ENCODE results near the gene COP1.

Gene COP1

DNA sequence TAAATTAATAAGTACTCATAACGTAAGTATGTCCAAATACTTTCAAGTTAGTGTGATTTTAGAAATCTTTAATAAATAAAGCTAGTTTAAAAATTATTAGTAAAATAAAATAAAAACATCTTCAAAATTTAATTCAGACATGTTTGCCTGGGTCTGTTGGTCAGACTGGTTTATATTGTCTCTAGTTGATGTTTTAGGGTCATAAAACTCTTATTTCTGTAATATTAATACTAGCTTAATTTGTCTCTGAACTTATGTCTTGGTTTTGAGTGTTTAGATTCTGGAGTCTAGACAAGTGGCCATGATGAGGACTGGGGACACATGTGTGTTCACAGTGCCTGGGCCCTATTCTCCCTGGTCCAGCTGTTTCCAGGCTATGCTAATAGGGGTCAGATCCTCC, 279.1 kb downstream of the COP1 start:
- no peak for TF ChIP-seq CSRNP3 (CRISPR knock-in tag; IDR thresholded peaks at IDR 0.05)

DNA sequence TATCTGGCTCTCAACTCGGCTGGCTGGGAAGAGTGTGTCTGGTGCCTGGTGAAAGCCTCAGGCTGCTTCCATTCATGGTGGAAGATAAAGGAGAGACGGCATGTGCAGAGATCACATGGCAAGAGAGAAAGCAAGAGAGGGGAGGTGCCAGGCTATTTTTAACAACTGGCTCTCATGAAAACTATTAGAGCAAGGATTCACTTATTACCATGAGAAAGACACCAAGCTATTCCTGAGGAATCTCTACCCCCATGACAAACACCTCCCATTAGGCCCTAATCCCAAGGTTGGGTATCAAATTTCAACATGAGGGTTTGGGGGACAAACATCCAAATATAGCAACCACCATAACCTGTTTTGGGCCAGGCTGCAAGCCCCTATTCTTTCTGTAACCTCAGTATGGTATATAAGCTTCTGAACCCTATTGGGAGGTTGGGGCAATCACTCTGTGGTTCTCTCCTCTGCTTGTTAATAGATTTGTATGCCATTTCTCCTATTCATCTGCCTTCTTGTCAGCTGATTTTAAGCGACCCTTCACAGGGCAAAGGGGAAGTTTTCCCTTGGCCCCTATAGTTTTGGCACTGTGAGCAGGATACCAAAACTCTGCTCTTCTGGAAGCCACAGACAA, 284.7 kb downstream of the COP1 start:
- ATAC-seq = peak; percentile 39; the same call in 2 of the 3 replicates
- TF ChIP-seq, protein P1, sequence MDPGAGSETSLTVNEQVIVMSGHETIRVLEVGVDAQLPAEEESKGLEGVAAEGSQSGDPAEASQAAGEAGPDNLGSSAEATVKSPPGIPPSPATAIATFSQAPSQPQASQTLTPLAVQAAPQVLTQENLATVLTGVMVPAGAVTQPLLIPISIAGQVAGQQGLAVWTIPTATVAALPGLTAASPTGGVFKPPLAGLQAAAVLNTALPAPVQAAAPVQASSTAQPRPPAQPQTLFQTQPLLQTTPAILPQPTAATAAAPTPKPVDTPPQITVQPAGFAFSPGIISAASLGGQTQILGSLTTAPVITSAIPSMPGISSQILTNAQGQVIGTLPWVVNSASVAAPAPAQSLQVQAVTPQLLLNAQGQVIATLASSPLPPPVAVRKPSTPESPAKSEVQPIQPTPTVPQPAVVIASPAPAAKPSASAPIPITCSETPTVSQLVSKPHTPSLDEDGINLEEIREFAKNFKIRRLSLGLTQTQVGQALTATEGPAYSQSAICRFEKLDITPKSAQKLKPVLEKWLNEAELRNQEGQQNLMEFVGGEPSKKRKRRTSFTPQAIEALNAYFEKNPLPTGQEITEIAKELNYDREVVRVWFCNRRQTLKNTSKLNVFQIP (CRISPR knock-in tag; IDR thresholded peaks at IDR 0.05; ENCODE audit: borderline replicate concordance, low read depth) = no peak
- TF ChIP-seq ZFP3 (CRISPR knock-in tag; IDR thresholded peaks at IDR 0.05) (no peak), RARB (CRISPR knock-in tag; IDR thresholded peaks at IDR 0.05) (no peak), TCF4 (CRISPR knock-in tag; IDR thresholded peaks at IDR 0.05; ENCODE audit: borderline replicate concordance) (no peak), ZNF70 (CRISPR knock-in tag; IDR thresholded peaks at IDR 0.05) (no peak), PPARA (CRISPR knock-in tag; IDR thresholded peaks at IDR 0.05; ENCODE audit: borderline replicate concordance) (no peak), CSDC2 (CRISPR knock-in tag; IDR thresholded peaks at IDR 0.05) (no peak), PATZ1 (CRISPR knock-in tag; IDR thresholded peaks at IDR 0.05; ENCODE audit: borderline replicate concordance) (no peak)

More for the DNA sequence above, 279.1 kb downstream of the COP1 start:
- ATAC-seq = no peak

GRCh38 chr1:175920381-175920780, 286.7 kb downstream of the COP1 start:
- TF ChIP-seq ARNTL (CRISPR knock-in tag; IDR thresholded peaks at IDR 0.05; ENCODE audit: borderline replicate concordance, low read depth) = no peak
- TF ChIP-seq ZC3H10 (CRISPR knock-in tag; IDR thresholded peaks at IDR 0.05) = no peak
- TF ChIP-seq TSHZ2 (CRISPR knock-in tag; IDR thresholded peaks at IDR 0.05) = no peak
- no peak for TF ChIP-seq RARB (CRISPR knock-in tag; IDR thresholded peaks at IDR 0.05)
- TF ChIP-seq, protein P1 (CRISPR knock-in tag; IDR thresholded peaks at IDR 0.05; ENCODE audit: borderline replicate concordance, low read depth) = no peak
- ATAC-seq = no peak

GRCh38 chr1:175919001-175919400, 288.1 kb downstream of the COP1 start:
- TF ChIP-seq PPARA (CRISPR knock-in tag; IDR thresholded peaks at IDR 0.05; ENCODE audit: borderline replicate concordance) (no peak), ZNF565 (CRISPR knock-in tag; conservative IDR thresholded peaks at IDR 0.05; ENCODE audit: low read depth) (no peak), OSR1 (CRISPR knock-in tag; IDR thresholded peaks at IDR 0.05) (no peak), ZNF8 (CRISPR knock-in tag; IDR thresholded peaks at IDR 0.05) (no peak)
- TF ChIP-seq, protein P1 (CRISPR knock-in tag; IDR thresholded peaks at IDR 0.05; ENCODE audit: borderline replicate concordance, low read depth) = no peak
- no peak for ATAC-seq

Measured in SK-N-SH treated with all-trans-retinoic acid at 6 μM for 48 hours (cell line).